ENCODE data around the gene RGL2.

Gene RGL2

DNA sequence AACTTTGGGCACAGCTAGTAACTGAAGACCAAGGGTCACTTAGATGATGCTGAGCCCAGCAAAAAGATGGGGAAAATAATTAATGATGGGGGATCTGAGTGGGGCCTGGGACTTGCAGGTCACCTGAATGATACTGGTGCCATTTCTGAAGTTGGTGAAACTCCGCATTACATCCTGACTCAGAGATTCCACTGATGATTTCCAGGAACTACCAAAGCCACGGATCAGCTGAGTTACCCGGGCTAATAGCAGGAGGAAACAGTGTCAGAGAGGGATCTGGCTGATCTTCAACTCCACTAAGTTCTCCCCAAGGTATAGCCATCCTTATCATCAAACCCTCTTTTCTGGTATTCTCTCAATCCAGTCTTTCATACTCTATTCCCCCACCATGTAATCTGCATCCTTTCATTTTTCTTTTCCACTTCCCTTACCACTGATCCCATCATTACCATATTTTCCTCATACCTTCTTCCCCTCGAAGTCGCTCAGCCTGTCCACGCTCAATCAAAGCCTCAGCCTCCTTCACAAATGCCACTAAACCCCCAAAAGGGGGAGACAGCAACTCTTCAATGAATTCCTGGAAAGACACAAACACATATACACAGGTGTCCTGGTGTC, 47.2 kb downstream of the RGL2 start:
- Histone ChIP-seq H3K27me3 (replicated peaks) (no peaks in the 10 kb centered on the region), H3K36me3 (replicated peaks) (no peaks in the 10 kb centered on the region), H3K4me3 (ENCODE audit: low read depth, low read length) (no peak overlapping the region), H3K27ac (no peak overlapping the region)
- in situ Hi-C loops (cut with HindIII; ENCODE audit: low pct_ligation_motif_present, low sequenced_read_pairs): no loop called here
- no peak for DNase-seq
- no peak for TF ChIP-seq CTCF (IDR thresholded peaks at IDR 0.05; ENCODE audit: low read depth, low read length, missing control alignments)

DNA sequence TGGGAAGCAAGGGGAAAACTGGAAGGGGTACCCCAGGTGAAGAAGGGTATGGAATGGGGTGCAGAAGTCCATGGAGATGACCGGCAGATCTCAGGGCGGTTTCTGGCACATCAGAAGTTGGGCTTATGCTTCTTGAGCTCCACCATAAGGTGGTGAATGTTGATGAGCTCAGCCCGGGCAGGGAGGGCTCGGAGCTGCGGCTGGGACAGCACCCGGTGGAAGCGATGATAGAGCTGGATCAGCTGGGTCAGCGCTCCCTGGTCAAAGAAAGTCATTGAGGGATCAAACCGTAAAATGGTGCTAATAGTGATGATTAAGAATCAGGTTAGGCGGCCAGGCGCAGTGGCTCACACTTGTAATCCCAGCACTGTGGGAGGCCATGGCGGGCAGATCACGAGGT, 48.0 kb downstream of the RGL2 start:
- H3K27ac ChIP-seq: peak overlapping the region; percentile 87
- H3K36me3 ChIP-seq (replicated peaks): no peaks in the 10 kb centered on the region
- no peak for TF ChIP-seq CTCF (IDR thresholded peaks at IDR 0.05; ENCODE audit: low read depth, low read length, missing control alignments)
- in situ Hi-C loops (cut with HindIII; ENCODE audit: low pct_ligation_motif_present, low sequenced_read_pairs): no loop called here
- H3K27me3 ChIP-seq (replicated peaks): no peaks in the 10 kb centered on the region
- DNase-seq: no peak
- no peak overlapping the region for H3K4me3 ChIP-seq (ENCODE audit: low read depth, low read length)

GRCh38 chr6:33249732-33250630, 48.8 kb downstream of the RGL2 start:
- H3K27me3 ChIP-seq (replicated peaks): no peaks in the 10 kb centered on the region

DNA sequence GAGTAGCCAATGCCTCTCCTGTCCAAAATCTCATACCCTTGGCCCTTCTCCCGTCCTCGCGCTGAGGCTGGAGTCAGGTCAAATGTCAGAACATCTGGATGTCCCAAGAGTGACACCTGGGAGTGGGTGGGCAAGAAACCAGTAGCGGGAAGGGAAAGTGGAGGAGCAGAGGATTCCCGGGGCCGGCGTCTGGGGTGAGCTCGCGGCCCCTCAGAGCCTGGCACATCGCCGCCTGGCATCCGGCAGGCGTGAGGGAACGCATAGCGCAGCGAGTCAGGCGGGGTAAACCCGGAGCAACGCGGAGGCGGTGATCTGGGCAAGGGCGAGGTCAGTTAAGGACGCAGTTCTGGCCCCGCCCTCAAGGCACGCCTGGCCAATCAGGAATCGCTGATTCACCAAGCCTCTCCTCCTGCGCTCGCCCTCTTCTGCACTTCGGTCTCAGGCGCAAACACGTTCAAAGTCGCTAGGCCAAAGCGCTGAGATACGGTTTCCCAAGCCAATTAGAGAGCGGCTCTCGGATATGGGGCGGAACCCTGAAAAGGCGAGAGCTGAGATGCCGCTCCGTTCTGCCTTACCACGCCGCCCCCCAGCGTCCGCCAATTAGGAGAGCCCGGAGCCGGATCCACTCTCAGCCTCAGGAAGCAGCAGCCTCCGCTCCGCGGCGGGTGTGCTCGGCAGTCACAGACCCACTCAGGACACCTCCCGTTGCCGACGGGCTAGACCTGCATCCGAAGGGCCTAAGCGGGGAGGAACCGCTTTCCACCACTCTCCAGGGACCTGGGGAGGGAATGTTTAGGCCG, 49.6 kb downstream of the RGL2 start:
- Histone ChIP-seq H3K36me3 (replicated peaks) (no peaks in the 10 kb centered on the region), H3K4me3 (ENCODE audit: low read depth, low read length) (peak overlapping the region; percentile 68), H3K27ac (peak overlapping the region; percentile 87), H3K27me3 (replicated peaks) (no peaks in the 10 kb centered on the region)
- TF ChIP-seq CTCF (IDR thresholded peaks at IDR 0.05; ENCODE audit: low read depth, low read length, missing control alignments): no peak
- DNase-seq: peak; percentile 99
- in situ Hi-C loops (cut with HindIII; ENCODE audit: low pct_ligation_motif_present, low sequenced_read_pairs): no loop called here

More at GRCh38 chr6:33249732-33250630, 48.8 kb downstream of the RGL2 start:
- no peak for TF ChIP-seq CTCF (IDR thresholded peaks at IDR 0.05; ENCODE audit: low read depth, low read length, missing control alignments)
- DNase-seq: peak; percentile 81
- no peaks in the 10 kb centered on the region for H3K36me3 ChIP-seq (replicated peaks)
- in situ Hi-C loops (cut with HindIII; ENCODE audit: low pct_ligation_motif_present, low sequenced_read_pairs): no loop called here
- peak overlapping the region; percentile 87 for H3K27ac ChIP-seq
- H3K4me3 ChIP-seq (ENCODE audit: low read depth, low read length): peak overlapping the region; percentile 68

DNA sequence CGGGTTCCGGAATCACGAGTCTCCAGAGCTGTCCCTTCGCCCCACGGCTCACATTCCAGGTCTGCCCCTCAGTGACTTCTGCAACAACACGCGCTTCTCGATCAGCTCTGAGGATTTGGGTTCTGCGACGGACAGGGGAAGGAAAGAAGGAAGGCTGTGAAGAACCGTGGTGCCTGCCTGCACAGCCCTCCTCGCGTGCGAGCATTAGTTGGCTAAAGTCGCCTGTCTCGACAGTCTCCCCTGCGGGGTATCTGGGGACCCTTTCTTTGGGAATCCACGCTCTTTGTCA, 50.2 kb downstream of the RGL2 start:
- H3K27ac ChIP-seq: peak overlapping the region; percentile 87
- peak overlapping the region; percentile 68 for H3K4me3 ChIP-seq (ENCODE audit: low read depth, low read length)
- in situ Hi-C loops (cut with HindIII; ENCODE audit: low pct_ligation_motif_present, low sequenced_read_pairs): no loop called here
- no peak for TF ChIP-seq CTCF (IDR thresholded peaks at IDR 0.05; ENCODE audit: low read depth, low read length, missing control alignments)
- no peaks in the 10 kb centered on the region for H3K36me3 ChIP-seq (replicated peaks)
- H3K27me3 ChIP-seq (replicated peaks): no peaks in the 10 kb centered on the region
- DNase-seq: no peak
